Ishikawa (cell line): ENCODE measurements around the gene HES7.

ENCODE experiments used
- CEBPB ChIP-seq: IDR thresholded peaks from 2 replicates; pipeline ENCODE4 v1.6.1; 2012
- CREB1 ChIP-seq: IDR thresholded peaks from 2 replicates; pipeline ENCODE4 v1.6.1; 2012; ENCODE audit warnings: low read depth
- EGR1 ChIP-seq: IDR thresholded peaks from 2 replicates; pipeline ENCODE4 v1.6.1; 2012
- EP300 ChIP-seq: IDR thresholded peaks from 2 replicates; pipeline ENCODE4 v1.6.1; 2012; ENCODE audit warnings: borderline replicate concordance
- FOXM1 ChIP-seq: IDR thresholded peaks from 2 replicates; pipeline ENCODE4 v1.6.1; 2012; ENCODE audit warnings: low read depth, borderline replicate concordance
- NFIC ChIP-seq: IDR thresholded peaks from 2 replicates; pipeline ENCODE4 v1.6.1; 2012
- RAD21 ChIP-seq: IDR thresholded peaks from 2 replicates; pipeline ENCODE4 v1.6.1; 2012; ENCODE audit warnings: low read depth
- TAF1 ChIP-seq: IDR thresholded peaks from 2 replicates; pipeline ENCODE4 v1.6.1; 2012; ENCODE audit warnings: low read depth, mild to moderate bottlenecking
- TCF12 ChIP-seq: IDR thresholded peaks from 2 replicates; pipeline ENCODE4 v1.6.1; 2012; ENCODE audit warnings: low read depth
- TEAD4 ChIP-seq: IDR thresholded peaks from 2 replicates; pipeline ENCODE4 v1.6.1; 2012
- YY1 ChIP-seq: IDR thresholded peaks from 2 replicates; pipeline ENCODE4 v1.6.1; 2012; ENCODE audit warnings: low read depth
- ZBTB7A ChIP-seq: IDR thresholded peaks from 2 replicates; pipeline ENCODE4 v1.6.1; 2012; ENCODE audit warnings: low read depth
- TF ChIP-seq, protein P1 (sequence below): IDR thresholded peaks from 2 replicates; pipeline ENCODE4 v1.6.1; 2012
- TF ChIP-seq, protein P2 (sequence below): IDR thresholded peaks from 2 replicates; pipeline ENCODE4 v1.6.1; 2012
- TF ChIP-seq, protein P3 (sequence below): IDR thresholded peaks from 2 replicates; pipeline ENCODE4 v1.6.1; 2012; ENCODE audit warnings: low read depth, mild to moderate bottlenecking

HES7 gene

DNA sequence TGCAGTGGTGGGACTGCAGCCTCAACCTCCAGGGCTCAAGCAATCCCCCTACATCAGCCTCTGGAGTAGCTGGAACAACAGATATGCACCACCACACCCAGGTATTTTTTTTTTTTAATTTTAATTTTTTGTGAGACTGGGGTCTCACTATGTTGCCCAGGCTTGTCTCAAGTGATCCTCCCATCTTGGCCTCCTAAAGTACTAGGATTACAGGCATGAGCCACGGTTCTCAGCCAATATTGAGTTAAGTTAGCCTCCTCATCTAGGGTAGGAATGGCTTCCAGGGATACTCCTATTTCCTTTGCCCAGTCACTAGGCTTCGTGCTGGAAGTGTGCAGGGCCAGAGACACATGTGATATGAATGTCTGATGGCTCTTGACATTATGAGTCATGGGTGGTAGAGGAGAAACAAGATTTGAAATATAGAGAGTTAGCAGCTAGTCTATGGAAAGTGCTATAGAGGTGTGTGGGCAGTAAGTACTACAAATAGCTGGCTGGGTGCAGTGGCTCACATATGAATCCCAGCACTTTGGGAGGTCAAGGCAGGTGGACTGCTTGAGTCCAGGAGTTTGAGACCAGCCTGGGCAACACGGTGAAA, 8.0 kb upstream of the HES7 start:
- TF ChIP-seq EGR1 (no peak), EP300 (no peak), NFIC (no peak), YY1 (no peak), TAF1 (no peak), RAD21 (no peak), TCF12 (no peak)
- TF ChIP-seq, protein P1, sequence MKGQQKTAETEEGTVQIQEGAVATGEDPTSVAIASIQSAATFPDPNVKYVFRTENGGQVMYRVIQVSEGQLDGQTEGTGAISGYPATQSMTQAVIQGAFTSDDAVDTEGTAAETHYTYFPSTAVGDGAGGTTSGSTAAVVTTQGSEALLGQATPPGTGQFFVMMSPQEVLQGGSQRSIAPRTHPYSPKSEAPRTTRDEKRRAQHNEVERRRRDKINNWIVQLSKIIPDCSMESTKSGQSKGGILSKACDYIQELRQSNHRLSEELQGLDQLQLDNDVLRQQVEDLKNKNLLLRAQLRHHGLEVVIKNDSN, result no peak
- TF ChIP-seq, protein P2, sequence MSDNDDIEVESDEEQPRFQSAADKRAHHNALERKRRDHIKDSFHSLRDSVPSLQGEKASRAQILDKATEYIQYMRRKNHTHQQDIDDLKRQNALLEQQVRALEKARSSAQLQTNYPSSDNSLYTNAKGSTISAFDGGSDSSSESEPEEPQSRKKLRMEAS, result no peak

GRCh38 chr17:8128125-8128784, 4.3 kb upstream of the HES7 start:
- no peak for TF ChIP-seq EGR1
- TF ChIP-seq ZBTB7A, result no peak
- TF ChIP-seq, protein P1, result no peak
- TF ChIP-seq CREB1, result no peak
- TF ChIP-seq RAD21, result no peak
- no peak for TF ChIP-seq EP300
- no peak for TF ChIP-seq NFIC
- no peak for TF ChIP-seq CEBPB
- TF ChIP-seq, protein P3, sequence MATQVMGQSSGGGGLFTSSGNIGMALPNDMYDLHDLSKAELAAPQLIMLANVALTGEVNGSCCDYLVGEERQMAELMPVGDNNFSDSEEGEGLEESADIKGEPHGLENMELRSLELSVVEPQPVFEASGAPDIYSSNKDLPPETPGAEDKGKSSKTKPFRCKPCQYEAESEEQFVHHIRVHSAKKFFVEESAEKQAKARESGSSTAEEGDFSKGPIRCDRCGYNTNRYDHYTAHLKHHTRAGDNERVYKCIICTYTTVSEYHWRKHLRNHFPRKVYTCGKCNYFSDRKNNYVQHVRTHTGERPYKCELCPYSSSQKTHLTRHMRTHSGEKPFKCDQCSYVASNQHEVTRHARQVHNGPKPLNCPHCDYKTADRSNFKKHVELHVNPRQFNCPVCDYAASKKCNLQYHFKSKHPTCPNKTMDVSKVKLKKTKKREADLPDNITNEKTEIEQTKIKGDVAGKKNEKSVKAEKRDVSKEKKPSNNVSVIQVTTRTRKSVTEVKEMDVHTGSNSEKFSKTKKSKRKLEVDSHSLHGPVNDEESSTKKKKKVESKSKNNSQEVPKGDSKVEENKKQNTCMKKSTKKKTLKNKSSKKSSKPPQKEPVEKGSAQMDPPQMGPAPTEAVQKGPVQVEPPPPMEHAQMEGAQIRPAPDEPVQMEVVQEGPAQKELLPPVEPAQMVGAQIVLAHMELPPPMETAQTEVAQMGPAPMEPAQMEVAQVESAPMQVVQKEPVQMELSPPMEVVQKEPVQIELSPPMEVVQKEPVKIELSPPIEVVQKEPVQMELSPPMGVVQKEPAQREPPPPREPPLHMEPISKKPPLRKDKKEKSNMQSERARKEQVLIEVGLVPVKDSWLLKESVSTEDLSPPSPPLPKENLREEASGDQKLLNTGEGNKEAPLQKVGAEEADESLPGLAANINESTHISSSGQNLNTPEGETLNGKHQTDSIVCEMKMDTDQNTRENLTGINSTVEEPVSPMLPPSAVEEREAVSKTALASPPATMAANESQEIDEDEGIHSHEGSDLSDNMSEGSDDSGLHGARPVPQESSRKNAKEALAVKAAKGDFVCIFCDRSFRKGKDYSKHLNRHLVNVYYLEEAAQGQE, result no peak
- TF ChIP-seq YY1, result no peak

DNA sequence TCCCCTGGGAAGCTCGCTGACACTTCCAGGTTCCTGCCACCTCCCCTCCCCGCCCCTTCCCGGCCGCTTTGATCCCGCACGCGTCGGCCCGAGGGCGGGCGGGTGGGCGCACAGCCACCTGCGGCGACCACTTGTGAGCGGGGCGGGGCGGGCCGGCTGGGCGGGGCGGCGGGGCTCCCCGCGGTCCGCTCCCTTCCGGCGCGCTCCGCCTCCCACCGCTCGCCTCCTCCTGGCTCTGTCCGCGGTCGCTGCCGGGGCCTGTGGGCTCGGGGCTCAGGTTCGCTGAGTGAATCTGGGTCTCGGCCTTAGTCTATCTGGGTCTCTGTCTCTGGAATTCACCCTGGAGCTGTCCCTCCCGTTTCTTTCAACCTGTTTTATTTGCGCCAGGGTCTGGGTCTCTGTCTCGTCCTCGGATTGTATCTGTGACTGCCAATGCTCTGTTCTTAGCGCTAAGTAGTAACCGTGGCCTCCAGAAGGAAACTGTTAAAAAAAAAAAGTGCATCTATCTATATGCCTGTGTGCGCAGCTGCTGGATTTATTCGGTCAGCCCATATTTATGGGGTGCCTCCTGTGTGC, 2.7 kb upstream of the HES7 start:
- TF ChIP-seq RAD21 (no peak), ZBTB7A (no peak), TEAD4 (no peak), TAF1 (no peak), TCF12 (no peak), CREB1 (no peak), EGR1 (no peak), NFIC (no peak), YY1 (no peak), FOXM1 (no peak), EP300 (no peak), CEBPB (no peak)
- TF ChIP-seq, protein P3, result no peak
- TF ChIP-seq, protein P2, result no peak
- TF ChIP-seq, protein P1, result no peak

DNA sequence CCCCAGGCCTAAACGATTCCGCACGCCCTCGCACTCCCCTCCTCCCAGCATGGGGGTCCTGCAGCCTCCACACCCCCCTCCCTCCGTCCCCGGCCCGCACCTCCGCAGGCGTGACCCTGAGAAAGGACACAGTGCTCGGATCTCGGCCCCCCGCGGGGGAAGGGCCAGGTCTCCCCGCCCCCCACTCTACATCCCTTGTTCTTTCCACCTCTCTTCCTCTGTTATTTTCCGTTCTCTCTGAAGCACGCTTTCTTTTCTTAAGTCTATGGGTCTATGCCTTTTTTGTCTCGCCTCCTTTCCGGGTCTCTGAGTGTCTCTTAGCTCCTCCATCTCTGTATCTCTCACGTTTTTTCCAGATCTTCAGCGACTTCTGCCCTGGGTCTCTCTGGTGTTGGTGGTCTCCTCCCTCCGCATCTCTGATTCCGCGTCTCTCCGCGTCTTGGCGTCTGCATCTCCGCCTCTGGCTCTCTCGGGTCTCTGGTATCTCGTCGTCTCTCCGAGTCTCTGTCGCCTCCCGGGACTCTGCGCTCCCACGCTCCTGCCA, 2.1 kb upstream of the HES7 start:
- TF ChIP-seq ZBTB7A (no peak), TAF1 (0 out of 2 replicates have a peak, but pooled peaks have one; percentile 13)
